Heart right ventricle (tissue), 16 donors: Measurements from ENCODE around the gene EEF2KMT. TPM values are rescaled to one million over a fixed set of nuclear protein-coding genes. Genes with fewer than 3 reads are reported as not detected.

Experiments
- ATAC-seq, 8 donors: fragments of 200-7000 bp; cut with Tn5 transposase; one replicate each; pipeline ENCODE4 v1.9.1; 2020; ENCODE audit warnings: mild to moderate bottlenecking in 8 of 8, moderate library complexity in 8 of 8, moderate number of reproducible peaks in 1 of 8
- DNase-seq, 2 donors: peaks; one replicate each; pipeline ENCODE4 v3.0.0-alpha.2; 2020
- H3K27ac ChIP-seq, 10 donors: fragments of 200-600 bp; sonication (generic) in 2 of 10; one replicate each; pipeline versions ENCODE4 v1.5.0 to v1.8.0; 2020 to 2022; ENCODE audit warnings: mild to moderate bottlenecking in 3 of 10
- H3K27me3 ChIP-seq, 7 donors: fragments of 200-600 bp; one replicate each; pipeline ENCODE4 v1.8.0; 2021 to 2022; ENCODE audit warnings: mild to moderate bottlenecking in 2 of 7
- H3K36me3 ChIP-seq, 9 donors: fragments of 200-600 bp; sonication (generic) in 1 of 9; one replicate each; pipeline versions ENCODE4 v1.5.0 to v1.8.0; 2020 to 2022; ENCODE audit warnings: mild to moderate bottlenecking in 2 of 9
- H3K4me1 ChIP-seq, 9 donors: fragments of 200-600 bp; sonication (generic) in 1 of 9; one replicate each; pipeline versions ENCODE4 v1.5.0 to v1.8.0; 2020 to 2022; ENCODE audit warnings: mild to moderate bottlenecking in 4 of 9
- H3K4me3 ChIP-seq, 10 donors: fragments of 200-600 bp; sonication (generic) in 2 of 10; one replicate each; pipeline versions ENCODE4 v1.5.0 to v1.8.0; 2020 to 2022; ENCODE audit warnings: mild to moderate bottlenecking in 7 of 10, moderate library complexity in 2 of 10
- H3K9me3 ChIP-seq, 11 donors: fragments of 200-600 bp in 10 of 11; sonication (generic) in 2 of 11; one replicate each; pipeline versions ENCODE4 v1.5.0 to v1.8.0; 2013 to 2022; ENCODE audit warnings: mild to moderate bottlenecking in 2 of 11, control low read depth in 1 of 11, moderate library complexity in 1 of 11
- CTCF ChIP-seq, 9 donors: fragments of 200-600 bp; sonication (generic) in 2 of 9; IDR thresholded peaks; one replicate each; pipeline versions ENCODE4 v1.5.0 to v1.8.0; 2021 to 2022; ENCODE audit warnings: antibody characterized with exemption in 9 of 9, mild to moderate bottlenecking in 5 of 9, moderate library complexity in 1 of 9
- WGBS, 2 donors: extraction: QIAGEN DNeasy Blood & Tissue Kit; methylation state at CpG; one replicate each; pipeline ENCODE4 v1.1.7; 2013; ENCODE audit warnings: inconsistent platforms in 1 of 2; 5-methylcytosine and 5-hydroxymethylcytosine counted together
- intact Hi-C, 10 donors: fragments of 100-400 bp; cut with DNase I; formaldehyde crosslinking; loops; one replicate each; pipeline versions ENCODE4 v1.11.1 to v1.14.2; 2022
- polyA plus RNA-seq, 2 donors: library from polyadenylated mRNA; stranded (reverse); fragments of 200-250 nt; gene quantifications; one replicate each; pipeline ENCODE4 v1.2.3, GENCODE V29; 2013
- total RNA-seq, 10 donors: library from RNA; stranded (reverse); fragmentation: NEBNext Ultra II Directional in 3 of 10; extraction: Animal tissue kit (Norgen Biotek cat#: 25700) in 3 of 10; gene quantifications; one replicate each; pipeline versions ENCODE4 v1.2.1 to v1.2.4, GENCODE V29; 2021 to 2023
- donor health status: Arrhythmogenic right ventricular cardiomyopathy.
- donor health status: ischemic (EF 13 %, LVEDD 7.1; RV severe dilation, severe dysfunction).
- donor health status: healthy with polysubstance abuse.
- donor health status: DM: no; HTN: yes; CAD: no.
- donor health status: DM: no; HTN: no; CAD: no.
- donor health status: ischemic (EF 25% LVEDD 6.9; RV normal size, moderate dysfunction).
- donor health status: ischemic (EF 25% LVEDD 5.7; RV mildly dilated, moderate dysfunction).
- donor health status: healthy.
- donor health status: DM: yes; HTN: yes; CAD: no.
- donor health status: Ischemic cardiomyopathy.
- donor health status: ischemic (EF 35%, LVEDD 5.7; RV mildly dilated, moderate dysfunction).
- donor health status: nonischemic (EF 11% LVEDD 7.7; RV severe dilation, severe dysfunction).
- donor health status: DM: yes; HTN: yes; CAD: no.
- donor health status: PGD.
- donor health status: ischemic (EF 29% LVEDD 5.4; RV normal size, mild dysfunction).
- donor health status: nonischemic (EF 23%, LVEDD 6.1; RV moderate dilation, normal function).

Gene EEF2KMT
- total and polyA plus RNA-seq, 12 donors: 2.6 to 10.3 (median 6.3) TPM

DNA sequence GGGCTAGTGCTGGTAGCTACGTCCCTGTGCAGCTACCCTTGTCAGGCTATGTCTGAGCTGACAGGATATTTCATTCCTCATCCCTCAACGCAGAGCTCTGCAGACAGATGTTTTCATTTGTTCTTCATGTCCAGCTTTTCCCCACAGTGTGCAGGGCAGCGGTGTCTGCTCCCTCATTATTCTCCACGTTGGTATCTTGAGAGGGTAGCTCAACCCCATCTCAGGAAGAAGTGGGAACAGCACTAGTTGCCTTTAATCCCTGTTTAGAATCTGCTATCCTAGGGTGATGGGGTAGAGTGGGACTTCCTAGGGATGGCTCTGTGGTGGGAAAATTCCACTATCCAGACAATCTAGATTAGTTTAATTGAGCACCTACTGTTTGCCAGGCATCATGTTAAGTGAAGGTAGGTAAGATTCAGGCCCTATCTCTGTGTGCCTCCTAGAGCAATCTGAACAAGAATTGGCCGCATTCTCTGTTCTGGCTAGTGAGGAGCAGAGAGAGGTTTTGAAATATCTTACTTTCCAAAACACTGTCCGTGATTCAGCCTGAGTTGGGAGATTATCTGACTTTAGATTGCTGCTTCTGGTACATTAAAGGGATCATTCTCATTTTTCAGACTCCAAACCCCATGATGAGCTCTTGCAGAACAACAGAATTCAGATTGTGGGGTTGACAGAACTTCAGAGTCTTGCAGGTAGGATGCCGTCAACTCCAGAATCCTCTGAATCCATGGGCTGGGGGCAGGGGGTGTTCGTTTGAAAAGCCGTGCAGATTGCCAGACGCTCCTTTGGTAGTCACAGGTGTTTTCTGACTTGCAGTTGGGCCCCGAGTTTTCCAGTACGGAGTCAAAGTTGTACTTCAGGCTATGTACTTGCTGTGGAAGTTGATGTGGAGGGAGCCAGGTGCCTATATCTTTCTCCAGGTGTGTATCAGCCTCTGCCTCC is 25.0 kb downstream of the EEF2KMT start:
- TF ChIP-seq CTCF (IDR thresholded peaks at IDR 0.05): no peak
- no peak for DNase-seq
- no peaks in the 10 kb centered on the region for H3K27me3 ChIP-seq
- peaks cover 0 to 45% (median 13%) of the 10 kb centered on the region in 9 donors for H3K36me3 ChIP-seq
- peak overlapping the region; percentile 6 to 93 (median 78) for H3K27ac ChIP-seq
- no peaks in the 10 kb centered on the region for H3K9me3 ChIP-seq
- peaks cover 0 to 20% (median 12%) of the 10 kb centered on the region in 9 donors for H3K4me1 ChIP-seq
- WGBS, 2 donors: 61 to 65% methylated on average over 12 of the region's 12 CpGs
- ATAC-seq: no peak
- intact Hi-C loops: loop anchor here in 1 of 10 donors (5.0 kb wide), 1 partner anchor 40 kb away; the partner anchor contains the start of gene NAGPA
- H3K4me3 ChIP-seq: peak overlapping the region; percentile 57 to 86 (median 76)

GRCh38 chr16:5071681-5072333 is 25.8 kb downstream of the EEF2KMT start, which contains the start of gene ALG1:
TSS of gene ALG1 (plus strand) at chr16:5071843. CDS start at chr16:5071850, 7 bp downstream.
- Histone ChIP-seq H3K36me3 (peaks cover 0 to 37% (median 13%) of the 10 kb centered on the region in 9 donors), H3K27ac (peak within 1 kb of the TSS; percentile 6 to 93 (median 78)), H3K4me3 (peak within 1 kb of the TSS; percentile 57 to 86 (median 76)), H3K9me3 (no peaks in the 10 kb centered on the region), H3K4me1 (peaks cover 0 to 20% (median 12%) of the 10 kb centered on the region in 9 donors), H3K27me3 (no peaks in the 10 kb centered on the region)
- intact Hi-C loops: loop anchor here in 1 of 10 donors (5.0 kb wide), 1 partner anchor 40 kb away; the partner anchor contains the start of gene NAGPA
- ATAC-seq: peak; percentile 94 to 97 (median 96)
- peak; percentile 90 to 92 for DNase-seq
- 1% methylated on average over 53 of the region's 53 CpGs for WGBS, 2 donors
- no peak for TF ChIP-seq CTCF (IDR thresholded peaks at IDR 0.05)

DNA sequence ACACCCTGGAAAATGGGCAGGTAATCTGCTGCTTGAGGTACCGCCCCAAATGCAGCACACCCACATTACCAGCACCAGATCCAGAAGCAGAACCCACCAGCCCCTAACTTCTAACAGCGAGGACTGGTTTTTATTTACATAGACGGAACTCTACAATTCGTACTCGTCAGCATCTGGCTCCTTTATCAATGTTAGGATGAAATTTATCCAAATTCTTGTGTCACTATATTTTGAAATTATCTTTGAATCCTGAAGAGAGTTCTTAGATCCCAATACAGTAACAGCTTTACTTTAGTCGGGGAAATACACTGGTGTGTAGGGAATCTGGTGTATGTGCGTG is 26.3 kb downstream of the EEF2KMT start:
- TF ChIP-seq CTCF (IDR thresholded peaks at IDR 0.05): no peak
- H3K9me3 ChIP-seq: no peaks in the 10 kb centered on the region
- H3K27ac ChIP-seq: peak overlapping the region; percentile 6 to 93 (median 78)
- H3K27me3 ChIP-seq: no peaks in the 10 kb centered on the region
- no peak for ATAC-seq
- peaks cover 0 to 20% (median 12%) of the 10 kb centered on the region in 9 donors for H3K4me1 ChIP-seq
- 57 to 65% methylated on average over 7 of the region's 7 CpGs for WGBS, 2 donors
- intact Hi-C loops: loop anchor here in 1 of 10 donors (5.0 kb wide), 1 partner anchor 39 kb away; the partner anchor contains the start of gene NAGPA
- H3K36me3 ChIP-seq: peaks cover 0 to 32% (median 12%) of the 10 kb centered on the region in 9 donors
- DNase-seq: no peak
- peak overlapping the region; percentile 57 to 86 (median 76) for H3K4me3 ChIP-seq
